Lung (tissue), 13 donors: ENCODE data around the gene DNAL4. TPM values are rescaled to one million over a fixed set of nuclear protein-coding genes. Genes with fewer than 3 reads are reported as not detected.
A peak's percentile ranks its signal among the peaks of the same experiment; 100 is the strongest.

Experiments
- ATAC-seq: fragments of 200-7000 bp; cut with Tn5 transposase; one replicate; pipeline ENCODE4 v1.9.1; 2020; ENCODE audit warnings: moderate number of reproducible peaks; ENCODE audit not compliant: insufficient read depth, low FRiP score
- DNase-seq, 3 donors: peaks; one replicate each; pipeline ENCODE4 v3.0.0-alpha.2; 2013 to 2017
- H3K27ac ChIP-seq, 2 donors: one replicate each; pipeline ENCODE4 v1.5.1; 2013; ENCODE audit warnings: mild to moderate bottlenecking in 2 of 2, moderate library complexity in 2 of 2, control low read depth in 1 of 2, inconsistent platforms in 1 of 2, low read depth in 1 of 2, low read length in 1 of 2
- H3K27me3 ChIP-seq, 3 donors: one replicate each; pipeline ENCODE4 v1.5.1; 2013; ENCODE audit warnings: low read length in 2 of 3; ENCODE audit not compliant: control insufficient read depth in 3 of 3, insufficient read depth in 3 of 3
- H3K36me3 ChIP-seq, 4 donors: one replicate each; pipeline ENCODE4 v1.5.1; 2013; ENCODE audit warnings: low read length in 4 of 4, mild to moderate bottlenecking in 1 of 4, moderate library complexity in 1 of 4; ENCODE audit not compliant: control insufficient read depth in 4 of 4, insufficient read depth in 4 of 4
- H3K4me1 ChIP-seq, 5 donors: one replicate each; pipeline ENCODE4 v1.5.1; 2013; ENCODE audit warnings: low read length in 5 of 5, mild to moderate bottlenecking in 2 of 5, moderate library complexity in 1 of 5; ENCODE audit not compliant: control insufficient read depth in 5 of 5, insufficient read depth in 5 of 5
- H3K4me3 ChIP-seq: one replicate; pipeline ENCODE4 v1.5.1; 2013; ENCODE audit warnings: mild to moderate bottlenecking, control low read depth, moderate library complexity
- H3K9ac ChIP-seq, 2 donors: one replicate each; pipeline ENCODE4 v1.5.1; 2013; ENCODE audit warnings: low read length in 2 of 2, control low read depth in 1 of 2; ENCODE audit not compliant: insufficient read depth in 1 of 2
- H3K9me3 ChIP-seq, 4 donors: one replicate each; pipeline ENCODE4 v1.5.1; 2013; ENCODE audit warnings: low read length in 3 of 4, mild to moderate bottlenecking in 1 of 4, moderate library complexity in 1 of 4; ENCODE audit not compliant: control insufficient read depth in 4 of 4, insufficient read depth in 3 of 4
- CTCF ChIP-seq: IDR thresholded peaks from 2 replicates; pipeline ENCODE4 v1.5.1; 2012; ENCODE audit warnings: mild to moderate bottlenecking; ENCODE audit errors: control extremely low read depth, extremely low read depth
- WGBS, 2 donors: extraction: QIAGEN DNeasy Blood & Tissue Kit; methylation state at CpG; one replicate each; pipeline ENCODE4 v1.1.7; 2013; 5-methylcytosine and 5-hydroxymethylcytosine counted together
- polyA plus RNA-seq, 2 donors: library from polyadenylated mRNA; stranded (reverse); fragments of 200-250 nt; gene quantifications; one replicate each; pipeline ENCODE4 v1.2.1, GENCODE V29; 2013
- small RNA-seq: library from RNA; depleted of rRNA; stranded (forward); fragments of <200 nt; gene quantifications from one replicate; pipeline ENCODE3, GENCODE V24; 2014; ENCODE audit warnings: low replicate concordance
- total RNA-seq, 2 donors: library from RNA; depleted of rRNA in 1 of 2; stranded (reverse); fragments of >200 nt in 1 of 2; gene quantifications; one replicate each; pipeline ENCODE4 v1.2.1, GENCODE V29; 2014 to 2021
- donor health status: control.
- donor health status: control.
- donor health status: Bipolar disorder and iron deficiency.
- donor health status: healthy.
- donor health status: DM: yes; HTN: yes; CAD: no.

The DNAL4 gene
- total and polyA plus RNA-seq, 4 donors = 22.2 to 29.0 (median 26.3) TPM

GRCh38 chr22:38728871-38729796, 64.8 kb downstream of the DNAL4 start:
- Histone ChIP-seq H3K27ac (no peak overlapping the region), H3K27me3 (no peaks in the 10 kb centered on the region), H3K9ac (no peak overlapping the region), H3K4me1 (no peaks in the 10 kb centered on the region), H3K36me3 (peaks cover 42 to 80% (median 57%) of the 10 kb centered on the region in 4 donors), H3K9me3 (no peaks in the 10 kb centered on the region), H3K4me3 (no peak overlapping the region)
- no peak for ATAC-seq
- 90 to 96% methylated on average over 18 of the region's 18 CpGs for WGBS, 2 donors
- DNase-seq = peak in 1 of 3 donors; percentile 18
- no peak for TF ChIP-seq CTCF

Small RNAs within 50 kb of the gene (small RNA-seq; reads per million reads assigned to genes)
- not detected for gene AL021707.8

Other genes with a start within 250 kb of the DNAL4 start
- 1 to 10 TPM; 1.1 to 2.7 TPM for gene DMC1, start 224.0 kb downstream of the DNAL4 start, total RNA-seq
- gene DMC1, start 224.0 kb downstream of the DNAL4 start, polyA plus RNA-seq = 1 to 10 TPM in 1 of 2 donors, under 1 TPM in 1; 0.24 to 2.5 TPM
- 10 to 100 TPM in 1 of 2 donors, 1 to 10 TPM in 1; 9.9 to 10.0 TPM for gene FAM227A, start 137.8 kb downstream of the DNAL4 start, total RNA-seq
- gene FAM227A, start 137.8 kb downstream of the DNAL4 start, polyA plus RNA-seq = 1 to 10 TPM; 1.1 to 2.1 TPM
- 10 to 100 TPM; 25.9 to 32.4 TPM for gene CBY1, start 137.5 kb downstream of the DNAL4 start, total RNA-seq
- 10 to 100 TPM; 24.8 to 49.0 TPM for gene CBY1, start 137.5 kb downstream of the DNAL4 start, polyA plus RNA-seq
- gene TOMM22, start 112.2 kb downstream of the DNAL4 start, total RNA-seq = 10 to 100 TPM; 27.3 to 57.7 TPM
- gene TOMM22, start 112.2 kb downstream of the DNAL4 start, polyA plus RNA-seq = 10 to 100 TPM; 25.6 to 31.1 TPM
- 10 to 100 TPM; 38.2 to 64.0 TPM for gene JOSD1, start 93.2 kb downstream of the DNAL4 start, total RNA-seq
- gene JOSD1, start 93.2 kb downstream of the DNAL4 start, polyA plus RNA-seq = 10 to 100 TPM; 17.8 to 49.4 TPM
- gene GTPBP1, start 88.2 kb downstream of the DNAL4 start, total RNA-seq = 10 to 100 TPM; 61.7 to 69.1 TPM
- 10 to 100 TPM; 24.1 to 35.8 TPM for gene GTPBP1, start 88.2 kb downstream of the DNAL4 start, polyA plus RNA-seq
- 100 to 1,000 TPM in 1 of 2 donors, 10 to 100 TPM in 1; 75.5 to 220 TPM for gene SUN2, start 38.1 kb downstream of the DNAL4 start, total RNA-seq
- 100 to 1,000 TPM in 1 of 2 donors, 10 to 100 TPM in 1; 58.6 to 138 TPM for gene SUN2, start 38.1 kb downstream of the DNAL4 start, polyA plus RNA-seq
- 1 to 10 TPM; 4.2 to 5.8 TPM for gene NPTXR, start 49.9 kb upstream of the DNAL4 start, total RNA-seq
- gene NPTXR, start 49.9 kb upstream of the DNAL4 start, polyA plus RNA-seq = 1 to 10 TPM in 1 of 2 donors, under 1 TPM in 1; 0.98 to 1.5 TPM
- 10 to 100 TPM; 14.6 to 79.2 TPM for gene CBX6, start 78.1 kb upstream of the DNAL4 start, total RNA-seq
- 10 to 100 TPM; 18.8 to 27.9 TPM for gene CBX6, start 78.1 kb upstream of the DNAL4 start, polyA plus RNA-seq
- 10 to 100 TPM in 1 of 2 donors, 1 to 10 TPM in 1; 6.2 to 12.0 TPM for gene APOBEC3A, start 163.5 kb upstream of the DNAL4 start, total RNA-seq
- gene APOBEC3A, start 163.5 kb upstream of the DNAL4 start, polyA plus RNA-seq = 10 to 100 TPM in 1 of 2 donors, 1 to 10 TPM in 1; 1.1 to 68.3 TPM
- 1 to 10 TPM; 1.0 to 4.5 TPM for gene APOBEC3B, start 188.2 kb upstream of the DNAL4 start, total RNA-seq
- gene APOBEC3B, start 188.2 kb upstream of the DNAL4 start, polyA plus RNA-seq = 1 to 10 TPM; 2.7 to 4.4 TPM
- gene APOBEC3C, start 220.1 kb upstream of the DNAL4 start, total RNA-seq = 10 to 100 TPM; 11.1 to 21.7 TPM
- gene APOBEC3C, start 220.1 kb upstream of the DNAL4 start, polyA plus RNA-seq = 10 to 100 TPM; 12.0 to 15.3 TPM
- gene APOBEC3D, start 227.0 kb upstream of the DNAL4 start, total RNA-seq = 1 to 10 TPM; 2.5 to 2.6 TPM
- 1 to 10 TPM; 1.4 to 1.7 TPM for gene APOBEC3D, start 227.0 kb upstream of the DNAL4 start, polyA plus RNA-seq
- 10 to 100 TPM in 1 of 2 donors, 1 to 10 TPM in 1; 7.7 to 12.1 TPM for gene APOBEC3F, start 246.7 kb upstream of the DNAL4 start, total RNA-seq
- gene APOBEC3F, start 246.7 kb upstream of the DNAL4 start, polyA plus RNA-seq = 1 to 10 TPM; 3.6 to 4.3 TPM